Activated CD8-positive, alpha-beta memory T cell treated with anti-CD3 and anti-CD28 coated beads, Interleukin-2, amount 50 U/mL, for 4 hours (primary cell): ENCODE results near the gene ZSCAN4.

Source experiments
- DNase-seq: peaks from one replicate; pipeline ENCODE4 v3.0.0-alpha.2; 2020

ZSCAN4 gene

DNA sequence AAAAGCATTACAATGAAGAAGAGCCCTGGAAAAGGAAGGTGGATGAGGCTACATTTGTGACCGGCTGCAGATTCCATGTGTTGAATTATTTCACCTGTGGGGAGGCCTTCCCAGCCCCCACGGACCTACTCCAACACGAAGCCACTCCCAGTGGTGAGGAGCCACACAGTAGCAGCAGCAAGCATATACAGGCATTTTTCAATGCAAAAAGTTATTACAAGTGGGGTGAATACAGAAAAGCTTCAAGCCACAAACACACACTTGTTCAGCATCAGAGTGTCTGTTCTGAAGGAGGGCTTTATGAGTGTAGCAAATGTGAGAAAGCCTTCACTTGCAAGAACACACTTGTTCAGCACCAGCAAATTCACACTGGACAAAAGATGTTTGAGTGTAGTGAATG, 18.0 kb downstream of the ZSCAN4 start:
- no peak for DNase-seq

DNA sequence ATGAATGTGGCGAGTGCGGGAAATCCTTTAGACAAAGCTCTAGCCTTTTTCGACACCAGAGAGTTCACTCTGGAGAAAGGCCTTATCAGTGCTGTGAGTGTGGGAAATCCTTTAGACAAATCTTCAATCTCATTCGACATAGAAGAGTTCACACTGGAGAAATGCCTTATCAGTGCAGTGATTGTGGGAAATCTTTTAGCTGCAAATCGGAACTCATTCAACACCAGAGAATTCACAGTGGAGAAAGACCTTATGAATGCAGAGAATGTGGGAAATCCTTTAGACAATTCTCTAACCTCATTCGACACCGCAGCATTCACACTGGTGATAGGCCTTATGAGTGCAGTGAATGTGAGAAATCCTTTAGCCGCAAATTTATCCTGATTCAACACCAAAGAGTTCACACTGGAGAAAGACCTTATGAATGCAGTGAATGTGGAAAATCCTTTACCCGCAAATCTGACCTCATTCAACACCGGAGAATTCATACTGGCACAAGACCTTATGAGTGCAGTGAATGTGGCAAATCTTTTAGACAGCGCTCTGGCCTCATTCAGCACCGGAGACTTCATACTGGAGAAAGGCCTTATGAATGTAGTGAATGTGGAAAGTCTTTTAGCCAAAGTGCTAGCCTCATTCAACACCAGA, 18.8 kb downstream of the ZSCAN4 start:
- DNase-seq, result no peak

DNA sequence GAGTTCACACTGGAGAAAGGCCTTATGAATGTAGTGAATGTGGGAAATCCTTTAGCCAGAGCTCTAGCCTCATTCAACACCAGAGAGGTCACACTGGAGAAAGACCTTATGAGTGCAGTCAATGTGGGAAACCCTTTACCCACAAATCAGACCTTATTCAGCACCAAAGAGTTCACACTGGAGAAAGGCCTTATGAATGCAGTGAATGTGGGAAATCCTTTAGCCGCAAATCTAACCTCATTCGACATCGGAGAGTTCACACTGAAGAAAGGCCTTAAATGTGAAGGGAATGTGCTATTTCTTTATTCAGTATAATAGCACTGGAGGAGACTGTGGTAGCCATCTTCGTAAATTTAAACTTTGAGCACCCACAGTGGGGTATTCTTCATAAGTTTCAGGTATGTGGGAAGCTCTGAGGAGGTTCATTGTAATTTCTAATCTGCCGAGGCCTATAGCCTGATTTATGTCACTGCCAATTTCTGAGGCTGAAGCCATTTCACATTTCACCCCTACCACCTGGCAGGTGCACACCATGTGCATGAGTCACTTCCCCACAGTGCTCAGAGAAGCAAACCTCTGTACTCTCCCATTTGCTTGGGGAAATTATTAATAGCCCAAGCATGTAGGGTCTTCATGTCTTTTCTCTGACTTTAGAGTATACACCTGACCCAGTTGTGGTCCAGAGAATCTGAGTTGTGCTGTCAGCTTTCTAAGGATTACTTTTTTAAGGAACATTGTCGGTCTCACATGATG, 19.5 kb downstream of the ZSCAN4 start:
- no peak for DNase-seq

DNA sequence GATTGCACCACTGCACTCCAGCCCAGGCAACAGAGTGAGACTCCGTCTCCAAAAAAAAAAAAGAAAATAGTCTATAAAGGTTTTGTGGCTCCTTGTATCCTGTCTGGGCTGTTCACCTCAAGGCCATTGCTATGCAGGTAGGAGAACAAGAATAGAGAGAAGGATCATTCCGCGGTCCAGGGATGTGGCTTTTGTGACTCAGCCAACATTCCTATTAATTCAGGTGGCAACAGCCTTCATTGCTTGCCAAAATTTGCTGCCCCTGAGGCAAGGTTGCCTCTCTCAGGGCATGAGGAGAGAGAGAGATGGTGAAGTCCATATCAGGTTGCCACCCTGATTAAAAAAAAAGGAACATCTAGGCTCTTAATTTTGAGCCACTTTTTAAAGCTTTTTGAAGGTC, 21.0 kb downstream of the ZSCAN4 start:
- no peak for DNase-seq

DNA sequence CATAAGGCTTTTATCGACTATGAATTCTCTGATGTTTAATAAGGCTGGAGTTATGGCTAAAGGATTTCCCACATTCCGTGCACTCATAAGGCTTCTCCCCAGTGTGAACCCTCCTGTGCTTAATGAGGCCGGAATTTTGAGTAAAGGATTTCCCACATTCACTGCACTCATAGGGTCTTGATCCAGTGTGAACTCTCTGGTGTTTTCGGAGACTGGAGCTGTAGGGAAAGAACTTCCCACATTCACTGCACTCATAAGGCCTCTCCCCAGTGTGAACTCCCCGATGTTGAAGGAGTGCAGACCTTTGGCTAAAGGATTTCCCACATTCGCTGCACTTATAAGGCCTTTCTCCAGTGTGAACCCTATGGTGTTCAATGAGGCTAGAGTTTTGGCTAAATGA, 32.9 kb downstream of the ZSCAN4 start:
- no peak for DNase-seq

DNA sequence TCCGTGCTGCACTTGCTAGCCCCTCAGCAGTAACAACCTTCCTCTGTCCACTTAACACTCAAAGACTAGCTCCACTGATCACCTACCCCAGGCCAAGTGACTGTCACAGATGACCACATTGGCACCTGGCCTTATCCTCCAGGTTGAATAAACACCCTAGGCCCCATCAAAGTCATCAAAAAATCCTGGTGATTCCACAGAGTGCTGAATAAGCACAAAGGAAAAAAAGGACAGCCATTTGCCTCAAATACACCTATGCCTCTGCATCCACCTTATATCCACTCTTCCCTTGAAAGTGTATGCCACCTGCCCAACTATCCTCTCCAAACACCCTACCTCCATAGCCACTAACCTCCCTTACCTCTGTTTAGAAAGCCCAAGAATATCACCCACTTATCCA, 37.6 kb downstream of the ZSCAN4 start:
- DNase-seq, result no peak

DNA sequence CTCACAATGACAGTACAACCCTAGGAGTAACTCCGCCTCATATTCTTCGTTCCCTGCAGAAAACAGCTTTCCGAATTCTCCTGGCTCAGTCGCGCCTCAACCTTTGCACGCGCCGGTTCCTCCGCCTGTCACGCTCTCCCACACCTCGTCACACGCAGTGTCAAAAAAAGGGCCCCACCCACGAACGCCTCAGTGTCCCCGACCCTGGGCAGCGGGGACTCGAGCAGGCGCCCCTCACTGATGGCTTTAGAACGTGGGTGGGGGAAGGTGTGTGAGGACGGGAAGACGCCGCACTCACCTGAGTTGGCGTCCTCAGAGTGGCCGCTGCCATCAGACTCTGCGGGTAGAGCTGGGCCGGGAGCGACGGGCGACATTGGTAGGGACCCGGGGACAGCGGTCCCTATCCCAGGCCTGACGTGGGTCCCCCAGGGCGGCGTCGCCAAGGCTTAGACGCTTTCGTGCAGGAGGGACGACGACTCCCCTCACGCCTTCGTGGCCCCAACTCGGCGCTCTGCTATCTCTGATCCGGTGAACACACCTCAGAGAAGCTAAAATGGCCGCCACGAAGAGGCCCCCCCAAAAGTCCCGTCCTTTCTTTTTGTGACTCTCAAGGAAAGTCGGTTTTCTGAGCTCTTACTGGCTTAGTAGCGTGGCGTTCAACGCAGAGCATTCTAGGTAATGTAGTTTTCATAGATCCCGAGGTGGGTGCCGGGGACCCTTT, 40.1 kb downstream of the ZSCAN4 start, which contains the start of gene ZNF154:
Gene ZNF154, minus strand, starts transcription at position 564 of the 721 bp plus-strand sequence. Its CDS starts 233 bp downstream, at position 331.
- peak; percentile 40 for DNase-seq

DNA sequence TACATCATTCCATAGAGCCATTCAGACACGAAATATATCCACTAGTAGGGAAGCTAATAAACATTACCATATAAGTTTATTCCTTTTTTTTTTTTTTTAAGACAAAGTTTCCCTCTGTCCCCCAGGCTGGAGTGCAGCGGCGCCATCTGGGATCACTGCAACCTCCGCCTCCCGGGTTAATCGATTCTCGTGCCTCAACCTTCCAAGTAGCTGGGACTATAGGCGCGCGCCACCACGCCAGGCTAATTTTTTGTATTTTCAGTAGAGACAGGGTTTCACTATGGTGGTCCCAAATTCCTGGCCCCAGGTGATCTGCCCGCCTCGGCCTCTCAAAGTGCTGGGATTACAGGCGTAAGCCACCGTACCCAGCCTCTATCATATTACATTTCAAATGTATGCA, 40.9 kb downstream of the ZSCAN4 start:
- no peak for DNase-seq

DNA sequence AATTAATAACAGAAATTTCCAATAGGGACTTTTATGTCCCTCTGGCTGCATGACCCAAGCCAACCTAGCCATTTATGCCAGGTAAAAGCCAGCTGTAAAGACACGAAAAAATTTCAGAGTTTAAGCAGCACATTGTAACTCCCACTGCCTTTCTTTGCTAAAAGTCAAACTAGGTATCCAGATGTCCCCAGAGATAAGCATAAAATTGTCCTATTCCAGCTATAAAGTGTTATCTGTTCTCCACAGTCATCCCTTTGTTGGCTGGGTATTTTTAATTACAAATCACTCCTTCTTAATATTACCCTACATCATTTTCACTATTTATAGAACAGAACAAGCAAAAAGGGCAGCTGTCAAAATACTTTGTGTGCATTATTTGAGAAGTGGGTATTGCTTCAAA, 43.5 kb downstream of the ZSCAN4 start:
- DNase-seq, result no peak

DNA sequence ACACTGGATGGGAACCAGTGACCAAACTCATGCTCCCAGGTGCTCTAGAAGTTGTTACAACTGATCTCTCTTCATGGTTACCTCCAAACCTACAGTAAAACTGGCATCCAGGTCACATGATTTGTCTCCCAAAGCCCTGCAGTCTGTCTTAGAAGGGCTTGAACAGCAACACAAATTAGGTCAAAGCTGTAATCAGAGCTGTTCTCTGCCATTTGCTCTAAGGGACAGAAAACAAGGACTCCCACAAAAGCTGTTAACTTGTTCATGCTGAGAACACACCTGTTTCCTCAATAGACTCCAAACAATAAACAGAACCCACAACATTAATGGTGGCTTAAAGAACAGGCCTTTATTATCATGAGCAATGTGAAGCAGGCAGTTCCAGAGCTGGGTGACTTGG, 50.7 kb downstream of the ZSCAN4 start:
- no peak for DNase-seq

DNA sequence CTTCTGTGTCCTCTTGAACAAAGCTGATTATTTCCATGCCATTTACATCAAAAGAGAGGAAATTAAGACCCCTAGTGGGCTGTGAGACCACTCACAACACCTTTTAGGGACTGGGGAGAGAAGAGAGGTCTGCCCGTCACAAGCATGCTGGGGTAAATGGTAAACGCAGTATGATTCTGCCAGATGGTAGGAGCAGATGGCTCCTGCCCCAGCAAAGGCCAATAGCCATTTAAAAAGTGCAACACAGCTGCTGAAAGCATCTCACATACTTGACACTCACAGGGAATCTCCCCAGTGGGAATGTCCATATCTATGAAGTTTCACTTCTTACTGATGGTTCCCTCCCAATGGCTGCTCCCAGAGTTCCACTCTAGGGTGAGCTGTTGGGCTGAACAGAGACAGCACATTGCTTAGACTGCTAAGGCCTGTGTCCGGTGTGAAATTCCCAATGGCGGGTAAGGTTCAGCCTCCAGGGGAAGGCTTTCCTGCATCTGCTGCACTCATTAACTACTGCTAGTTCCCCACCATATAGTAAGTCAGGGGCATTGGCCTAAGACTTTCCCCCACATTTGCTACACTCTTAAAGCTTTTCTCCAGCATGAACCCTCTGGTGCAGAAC, 51.3 kb downstream of the ZSCAN4 start:
- DNase-seq, result no peak

DNA sequence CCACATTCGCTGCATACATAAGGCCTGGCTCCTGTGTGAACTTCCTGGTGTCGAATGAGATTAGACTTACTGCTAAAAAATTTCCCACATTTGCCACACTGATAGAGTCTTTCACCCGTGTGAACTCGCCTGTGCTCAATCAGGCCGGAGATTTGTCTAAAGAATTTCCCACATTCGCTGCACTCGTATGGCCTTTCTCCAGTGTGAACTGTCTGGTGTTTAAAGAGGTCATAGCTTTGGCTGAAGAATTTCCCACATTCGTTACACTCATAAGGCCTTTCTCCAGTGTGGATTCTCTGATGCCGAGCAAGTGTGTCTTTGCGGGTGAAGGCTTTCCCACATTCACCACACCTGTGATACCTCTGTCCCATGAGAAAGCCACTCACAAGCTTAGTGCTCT, 52.1 kb downstream of the ZSCAN4 start:
- no peak for DNase-seq
